PC-3 (cell line): ENCODE results near the gene GRB10. TPM values are rescaled to one million over a fixed set of nuclear protein-coding genes. Genes with fewer than 3 reads are reported as not detected.
"Not testable (repeated sequence)": the region's sequence is repeated elsewhere in the genome, so short reads cannot be mapped to it uniquely, and the experiment has no call there.

Source experiments
- ATAC-seq: fragments of 200-7000 bp; cut with Tn5 transposase; 2 replicates; pipeline ENCODE4 v1.9.1; 2020; ENCODE audit warnings: mild to moderate bottlenecking, moderate library complexity
- BruUV-seq: library from RNA; stranded (reverse); fragments of 400-500 nt; replicated peaks from 2 replicates; lab custom pipeline; 2021; lab: Mats Ljungman, UMichigan
- CTCF ChIA-PET: fragments of 300-600 bp; sonication (Branson Sonifier 250); formaldehyde crosslinking; loops from one replicate; lab custom pipeline; 2022; ENCODE audit warnings: antibody characterized with exemption; lab: Charles Lee
- POLR2A ChIA-PET: fragments of 300-600 bp; sonication (Branson Sonifier 250); formaldehyde crosslinking; loops from one replicate; lab custom pipeline; 2022; ENCODE audit warnings: antibody characterized with exemption; ENCODE audit not compliant: unreplicated experiment; lab: Charles Lee
- DNase-seq: peaks from one replicate; pipeline ENCODE4 v3.0.0-alpha.2; 2015
- H2AFZ ChIP-seq: fragments of 300-600 bp; sonication (generic); 2 replicates; pipeline ENCODE4 v1.6.0; 2016; ENCODE audit warnings: antibody characterized with exemption, low read length
- H3F3A ChIP-seq: fragments of 300-600 bp; sonication (generic); one replicate; pipeline ENCODE4 v1.6.0; 2017; ENCODE audit warnings: antibody characterized with exemption, low read length, control low read depth, mild to moderate bottlenecking; ENCODE audit not compliant: unreplicated experiment
- H3K27ac ChIP-seq: fragments of 300-600 bp; sonication (generic); 2 replicates; pipeline ENCODE4 v1.5.1; 2016; ENCODE audit warnings: mild to moderate bottlenecking, low read length
- H3K27me3 ChIP-seq: fragments of 300-600 bp; sonication (generic); 2 replicates; pipeline ENCODE4 v1.6.1; 2016; ENCODE audit warnings: low read length, mixed read lengths
- H3K36me3 ChIP-seq: fragments of 300-600 bp; sonication (generic); 2 replicates; pipeline ENCODE4 v1.6.1; 2016; ENCODE audit warnings: low read depth, mixed run types, low read length, mixed read lengths
- H3K4me1 ChIP-seq: fragments of 300-600 bp; sonication (generic); 2 replicates; pipeline ENCODE4 v1.5.1; 2016; ENCODE audit warnings: low read length; ENCODE audit not compliant: insufficient read depth
- H3K4me2 ChIP-seq: fragments of 300-600 bp; sonication (generic); 2 replicates; pipeline ENCODE4 v1.6.0; 2016; ENCODE audit warnings: low read length
- H3K4me3 ChIP-seq: fragments of 300-600 bp; sonication (generic); 2 replicates; pipeline ENCODE4 v1.5.1; 2016; ENCODE audit warnings: mild to moderate bottlenecking, low read length, mixed read lengths
- H3K79me2 ChIP-seq: fragments of 300-600 bp; sonication (generic); 2 replicates; pipeline ENCODE4 v1.6.1; 2017; ENCODE audit warnings: low read length, mixed read lengths
- H3K9ac ChIP-seq: fragments of 300-600 bp; sonication (generic); 2 replicates; pipeline ENCODE4 v1.6.0; 2016; ENCODE audit warnings: mild to moderate bottlenecking, low read length
- H3K9me2 ChIP-seq: fragments of 300-600 bp; sonication (generic); replicated peaks from 2 replicates; pipeline ENCODE4 v1.6.1; 2016; ENCODE audit warnings: mixed run types, low read length, mixed read lengths
- H3K9me3 ChIP-seq: fragments of 300-600 bp; sonication (generic); 2 replicates; pipeline ENCODE4 v1.6.1; 2016; ENCODE audit warnings: low read length, mixed read lengths
- H4K20me1 ChIP-seq: fragments of 300-600 bp; sonication (generic); 2 replicates; pipeline ENCODE4 v1.6.1; 2016; ENCODE audit warnings: low read length, mixed read lengths
- CTCF ChIP-seq: fragments of 300-600 bp; sonication (generic); conservative IDR thresholded peaks from 2 replicates; pipeline ENCODE4 v1.5.1; 2017; ENCODE audit warnings: antibody characterized with exemption, low read depth, mild to moderate bottlenecking, low read length
- EZH2 ChIP-seq: fragments of 300-600 bp; sonication (generic); IDR thresholded peaks from one replicate; pipeline ENCODE4 v1.6.1; 2017; ENCODE audit warnings: antibody characterized with exemption, mild to moderate bottlenecking, low read length; ENCODE audit not compliant: unreplicated experiment
- EZH2phosphoT487 ChIP-seq: fragments of 300-600 bp; sonication (generic); IDR thresholded peaks from 2 replicates; pipeline ENCODE4 v1.6.1; 2018; ENCODE audit warnings: mild to moderate bottlenecking, antibody characterized with exemption, low read length, borderline replicate concordance
- intact Hi-C: fragments of 100-400 bp; cut with micrococcal nuclease; formaldehyde crosslinking; loops from 2 replicates; pipeline ENCODE4 v1.9.0; 2023
- total RNA-seq: library from RNA; depleted of rRNA; stranded (reverse); fragments of >200 nt; gene quantifications from 2 replicates; pipeline ENCODE4 v1.2.3, GENCODE V29; 2014

Gene GRB10
- total RNA-seq, 1 experiment from 2014 or later: 61.3 TPM

- CTCF ChIA-PET: interaction anchor here (1.0 kb wide), 1 partner anchor 56 kb away, joined by 3 read pairs; no protein-coding TSS in a partner anchor
- Histone ChIP-seq H3K9me2 (no peaks in the 10 kb centered on the region), H3K79me2 (no peaks in the 10 kb centered on the region), H3K4me1 (no peaks in the 10 kb centered on the region; the same call in 1 of the 2 replicates), H2AFZ (no peak overlapping the region), H3K36me3 (no peaks in the 10 kb centered on the region), H3K27ac (no peak overlapping the region), H3K9me3 (0 out of 2 replicates have a peak, but pooled peaks cover 5% of the 10 kb centered on the region), H3K27me3 (no peaks in the 10 kb centered on the region), H3K4me2 (no peak overlapping the region), H3F3A (no peaks in the 10 kb centered on the region), H4K20me1 (no peaks in the 10 kb centered on the region), H3K4me3 (no peak overlapping the region), H3K9ac (no peak overlapping the region)
- ATAC-seq: no peak
- BruUV-seq: no TSS peak
- DNase-seq: no peak
- POLR2A ChIA-PET: no interaction called here
- TF ChIP-seq EZH2phosphoT487: no peak
- no peak for TF ChIP-seq EZH2
- intact Hi-C loops: loop anchor here (5.0 kb wide), 1 partner anchor 120 kb away; no protein-coding TSS in a partner anchor
These were observed 195.0 kb downstream of the GRB10 start for GRCh38 chr7:50587737-50588136.

GRCh38 chr7:50584793-50585408 lies 197.8 kb downstream of the GRB10 start:
- POLR2A ChIA-PET: no interaction called here
- DNase-seq: peak; percentile 87
- Histone ChIP-seq H3K79me2 (no peaks in the 10 kb centered on the region), H3F3A (no peaks in the 10 kb centered on the region), H3K27me3 (0 out of 2 replicates have a peak, but pooled peaks cover 5% of the 10 kb centered on the region), H3K27ac (peak overlapping the region; percentile 5), H3K9me2 (no peaks in the 10 kb centered on the region), H4K20me1 (no peaks in the 10 kb centered on the region), H2AFZ (no peak overlapping the region), H3K36me3 (no peaks in the 10 kb centered on the region), H3K4me3 (no peak overlapping the region), H3K4me1 (no peaks in the 10 kb centered on the region; the same call in 1 of the 2 replicates), H3K9ac (no peak overlapping the region), H3K9me3 (0 out of 2 replicates have a peak, but pooled peaks cover 5% of the 10 kb centered on the region), H3K4me2 (no peak overlapping the region)
- no TSS peak for BruUV-seq
- CTCF ChIA-PET: no interaction called here
- ATAC-seq: 0 out of 2 replicates have a peak, but pooled peaks have one; percentile 13
- no peak for TF ChIP-seq EZH2phosphoT487
- no peak for TF ChIP-seq CTCF
- TF ChIP-seq EZH2: no peak
- intact Hi-C loops: loop anchor here (5.0 kb wide), 1 partner anchor 118 kb away; no protein-coding TSS in a partner anchor

DNA sequence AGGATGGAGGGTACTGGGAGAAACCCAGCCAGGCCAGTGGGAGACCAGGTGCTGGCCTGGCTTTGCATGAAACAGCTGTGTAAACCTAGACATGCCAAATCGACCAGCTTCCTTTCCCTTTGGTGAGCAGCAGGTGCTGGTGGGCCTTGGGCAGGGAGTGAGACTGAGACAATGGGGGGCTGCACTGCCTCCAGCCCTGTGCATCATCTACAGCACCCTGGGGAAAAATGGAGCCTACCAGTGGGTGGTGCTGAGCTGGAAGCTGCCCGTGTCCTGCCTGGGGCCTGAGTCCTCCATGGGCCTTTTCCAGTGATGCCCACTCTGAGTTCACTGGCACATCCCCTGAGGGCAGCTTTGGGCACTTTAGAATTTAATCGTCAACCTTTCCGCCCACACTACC lies 198.3 kb downstream of the GRB10 start:
- Histone ChIP-seq H3K27me3 (0 out of 2 replicates have a peak, but pooled peaks cover 5% of the 10 kb centered on the region), H3K4me2 (no peak overlapping the region), H3F3A (no peaks in the 10 kb centered on the region), H2AFZ (no peak overlapping the region), H3K9me2 (no peaks in the 10 kb centered on the region), H3K27ac (0 out of 2 replicates have a peak overlapping the region, but pooled peaks have one; percentile 5), H3K36me3 (no peaks in the 10 kb centered on the region), H4K20me1 (no peaks in the 10 kb centered on the region), H3K4me1 (no peaks in the 10 kb centered on the region; the same call in 1 of the 2 replicates), H3K9ac (no peak overlapping the region), H3K79me2 (no peaks in the 10 kb centered on the region), H3K4me3 (no peak overlapping the region), H3K9me3 (0 out of 2 replicates have a peak, but pooled peaks cover 5% of the 10 kb centered on the region)
- no peak for TF ChIP-seq EZH2phosphoT487
- no peak for TF ChIP-seq EZH2
- TF ChIP-seq CTCF: no peak
- ATAC-seq: no peak
- ChIA-PET POLR2A (no interaction called here), CTCF (no interaction called here)
- DNase-seq: no peak
- intact Hi-C loops: no loop called here
- no TSS peak for BruUV-seq

DNA sequence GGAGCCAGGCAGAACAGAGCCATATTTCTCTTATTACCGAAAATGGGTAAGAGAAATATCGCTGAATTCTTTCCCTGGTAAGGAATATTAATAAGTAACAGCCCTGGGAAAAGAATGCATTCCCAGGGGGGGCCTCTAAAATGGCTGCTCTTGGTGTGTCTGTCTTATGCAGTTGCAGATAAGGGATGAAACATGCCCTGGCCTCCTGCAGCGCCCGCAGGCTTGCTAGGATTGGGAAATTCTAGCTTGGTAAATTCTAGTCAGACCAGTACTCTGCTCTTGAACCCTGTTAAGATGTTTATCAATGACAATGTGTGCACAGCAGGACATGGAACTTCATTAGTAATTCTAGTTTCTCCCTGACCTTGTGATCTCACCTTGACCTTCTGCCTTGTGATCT lies 199.4 kb downstream of the GRB10 start:
- H3K4me3 ChIP-seq, H3K9me3 ChIP-seq, H4K20me1 ChIP-seq, ATAC-seq, CTCF ChIA-PET, H3K4me1 ChIP-seq, H2AFZ ChIP-seq, POLR2A ChIA-PET, H3F3A ChIP-seq, H3K27me3 ChIP-seq, intact Hi-C loops, H3K27ac ChIP-seq, BruUV-seq, H3K79me2 ChIP-seq, H3K9me2 ChIP-seq, H3K9ac ChIP-seq, DNase-seq, H3K36me3 ChIP-seq, H3K4me2 ChIP-seq: not testable (repeated sequence)

DNA sequence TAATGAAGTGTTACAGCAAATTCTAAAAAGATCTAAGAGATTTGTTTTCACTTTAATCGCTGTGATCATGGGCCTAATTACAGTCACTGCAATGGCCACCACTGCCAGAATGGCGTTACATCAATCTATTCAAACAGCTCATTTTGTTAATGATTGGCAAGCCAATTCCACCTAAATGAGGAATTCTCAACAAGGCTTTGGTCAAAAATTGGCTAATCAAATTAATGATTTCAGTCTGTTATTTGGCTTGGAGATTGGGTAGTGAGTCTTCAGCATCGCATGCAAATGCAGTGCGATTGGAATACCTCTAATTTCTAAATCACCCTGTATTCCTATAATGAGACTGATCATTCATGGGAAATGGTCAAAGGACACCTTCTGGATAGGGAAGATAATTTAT lies 200.4 kb downstream of the GRB10 start:
- H3F3A ChIP-seq, H3K4me3 ChIP-seq, H2AFZ ChIP-seq, H3K79me2 ChIP-seq, ATAC-seq, H3K4me1 ChIP-seq, intact Hi-C loops, POLR2A ChIA-PET, H3K4me2 ChIP-seq, H3K9me2 ChIP-seq, H3K9ac ChIP-seq, BruUV-seq, DNase-seq, CTCF ChIA-PET, H3K9me3 ChIP-seq, H3K36me3 ChIP-seq, H4K20me1 ChIP-seq, H3K27ac ChIP-seq, H3K27me3 ChIP-seq: not testable (repeated sequence)
